Lower lobe of right lung (tissue), 2 donors: ENCODE data around the gene EZH2. TPM values are rescaled to one million over a fixed set of nuclear protein-coding genes. Genes with fewer than 3 reads are reported as not detected.
A peak's percentile ranks its signal among the peaks of the same experiment; 100 is the strongest.

Experiments used
- ATAC-seq, 2 donors: fragments of 200-7000 bp; cut with Tn5 transposase; one replicate each; pipeline ENCODE4 v1.9.1; 2020 to 2022; ENCODE audit warnings: mild to moderate bottlenecking in 2 of 2, moderate library complexity in 2 of 2
- DNase-seq: peaks from one replicate; pipeline ENCODE4 v3.0.0-alpha.2; 2020
- H3K27ac ChIP-seq: fragments of 200-600 bp; one replicate; pipeline ENCODE4 v1.8.0; 2022
- H3K27me3 ChIP-seq: fragments of 200-600 bp; one replicate; pipeline ENCODE4 v1.8.0; 2022; ENCODE audit warnings: low read depth
- H3K36me3 ChIP-seq: fragments of 200-600 bp; one replicate; pipeline ENCODE4 v1.8.0; 2022; ENCODE audit warnings: mild to moderate bottlenecking
- H3K4me1 ChIP-seq: fragments of 200-600 bp; one replicate; pipeline ENCODE4 v1.8.0; 2022
- H3K4me3 ChIP-seq: fragments of 200-600 bp; one replicate; pipeline ENCODE4 v1.8.0; 2022; ENCODE audit warnings: mild to moderate bottlenecking
- H3K9me3 ChIP-seq: fragments of 200-600 bp; one replicate; pipeline ENCODE4 v1.8.0; 2022
- CTCF ChIP-seq: fragments of 200-600 bp; IDR thresholded peaks from one replicate; pipeline ENCODE4 v1.8.0; 2022; ENCODE audit warnings: antibody characterized with exemption, mild to moderate bottlenecking
- intact Hi-C: fragments of 100-400 bp; cut with DNase I; formaldehyde crosslinking; loops from one replicate; pipeline ENCODE4 v1.11.0; 2022
- total RNA-seq: library from RNA; stranded (reverse); fragmentation: NEBNext Ultra II Directional; extraction: Animal tissue kit (Norgen Biotek cat#: 25700); gene quantifications from one replicate; pipeline ENCODE4 v1.2.1, GENCODE V29; 2021
- donor health status: DM: no; HTN: yes; CAD: no; lungs with severe emphysema.

EZH2 gene
- total RNA-seq, 1 donor from 2014 or later: 3.5 TPM

- Histone ChIP-seq H3K4me3 (no peak overlapping the region), H3K27me3 (no peaks in the 10 kb centered on the region), H3K27ac (no peak overlapping the region), H3K36me3 (peaks cover 100% of the 10 kb centered on the region), H3K4me1 (no peaks in the 10 kb centered on the region), H3K9me3 (no peaks in the 10 kb centered on the region)
- no peak for DNase-seq
- ATAC-seq: no peak
- intact Hi-C loops: no loop called here
- TF ChIP-seq CTCF: no peak
Measured at GRCh38 chr7:148789220-148789619, 94.9 kb downstream of the EZH2 start.

- Histone ChIP-seq H3K4me1 (no peaks in the 10 kb centered on the region), H3K9me3 (no peaks in the 10 kb centered on the region), H3K27ac (no peak overlapping the region), H3K27me3 (no peaks in the 10 kb centered on the region), H3K4me3 (no peak overlapping the region), H3K36me3 (peaks cover 100% of the 10 kb centered on the region)
- DNase-seq (peak; percentile 53), ATAC-seq (peak; percentile 87 to 88)
- no peak for TF ChIP-seq CTCF
- intact Hi-C loops: no loop called here
Measured at GRCh38 chr7:148787571-148788295, 96.4 kb downstream of the EZH2 start.

- Histone ChIP-seq H3K9me3 (no peaks in the 10 kb centered on the region), H3K27me3 (no peaks in the 10 kb centered on the region), H3K36me3 (peaks cover 95% of the 10 kb centered on the region), H3K27ac (no peak overlapping the region), H3K4me1 (no peaks in the 10 kb centered on the region), H3K4me3 (no peak overlapping the region)
- intact Hi-C loops: no loop called here
- TF ChIP-seq CTCF: no peak
- DNase-seq (no peak), ATAC-seq (no peak)
Measured at GRCh38 chr7:148783801-148784527, 100.1 kb downstream of the EZH2 start.

- Histone ChIP-seq H3K4me3 (no peak overlapping the region), H3K4me1 (no peaks in the 10 kb centered on the region), H3K36me3 (peaks cover 93% of the 10 kb centered on the region), H3K27me3 (no peaks in the 10 kb centered on the region), H3K9me3 (no peaks in the 10 kb centered on the region), H3K27ac (no peak overlapping the region)
- no peak for TF ChIP-seq CTCF
- ATAC-seq (no peak), DNase-seq (no peak)
- intact Hi-C loops: no loop called here
Measured at GRCh38 chr7:148782757-148783456, 101.2 kb downstream of the EZH2 start.

GRCh38 chr7:148774471-148774870 is 109.6 kb downstream of the EZH2 start:
- H3K4me3 ChIP-seq: no peak overlapping the region
- TF ChIP-seq CTCF: no peak
- no peaks in the 10 kb centered on the region for H3K27me3 ChIP-seq
- ATAC-seq (no peak), DNase-seq (no peak)
- H3K27ac ChIP-seq: no peak overlapping the region
- no peaks in the 10 kb centered on the region for H3K9me3 ChIP-seq
- peaks cover 82% of the 10 kb centered on the region for H3K36me3 ChIP-seq
- no peaks in the 10 kb centered on the region for H3K4me1 ChIP-seq
- intact Hi-C loops: no loop called here
